WTC11 (cell line): Measurements from ENCODE around the gene SYCE3. TPM values are rescaled to one million over a fixed set of nuclear protein-coding genes. Genes with fewer than 3 reads are reported as not detected.

Experiments
- ATAC-seq: fragments of 200-7000 bp; cut with Tn5 transposase; 2 replicates; pipeline ENCODE4 v1.10.0; 2021; ENCODE audit warnings: mild to moderate bottlenecking, moderate library complexity
- CTCF ChIA-PET: fragments of 300-600 bp; sonication (Branson Sonifier 250); formaldehyde crosslinking; loops from one replicate; lab custom pipeline; 2021; ENCODE audit warnings: antibody characterized with exemption; lab: Charles Lee
- POLR2A ChIA-PET: fragments of 350-600 bp; sonication (Branson Sonifier 250); formaldehyde crosslinking; loops from one replicate; lab custom pipeline; 2021; ENCODE audit warnings: antibody characterized with exemption; lab: Charles Lee
- DNase-seq: peaks from one replicate; pipeline ENCODE4 v3.0.0; 2021; ENCODE audit warnings: low spot score
- H3K27ac Mint-ChIP-seq: 2 replicates; pipeline ENCODE4 v1.8.0; 2021; ENCODE audit warnings: mixed read lengths
- H3K27me3 Mint-ChIP-seq: 2 replicates; pipeline ENCODE4 v1.8.0; 2021; ENCODE audit warnings: low read depth, mild to moderate bottlenecking, moderate library complexity, mixed read lengths
- H3K36me3 Mint-ChIP-seq: 2 replicates; pipeline ENCODE4 v1.8.0; 2021; ENCODE audit warnings: mixed read lengths
- H3K4me1 Mint-ChIP-seq: 2 replicates; pipeline ENCODE4 v1.8.0; 2022; ENCODE audit warnings: mixed read lengths
- H3K4me3 Mint-ChIP-seq: 2 replicates; pipeline ENCODE4 v1.8.0; 2021; ENCODE audit warnings: mild to moderate bottlenecking, moderate library complexity, mixed read lengths
- H3K9me3 Mint-ChIP-seq: 2 replicates; pipeline ENCODE4 v1.8.0; 2021; ENCODE audit warnings: mixed read lengths
- ATF1 ChIP-seq: sonication (generic); formaldehyde crosslinking; IDR thresholded peaks from 2 replicates; pipeline ENCODE4 v1.8.1; 2023; ENCODE audit warnings: mild to moderate bottlenecking, moderate library complexity, missing genetic modification reagents
- FOXK1 ChIP-seq: sonication (generic); formaldehyde crosslinking; IDR thresholded peaks from 2 replicates; pipeline ENCODE4 v1.8.0; 2022; ENCODE audit warnings: mild to moderate bottlenecking, moderate library complexity, missing genetic modification reagents
- JAZF1 ChIP-seq: fragments of 250-450 bp; sonication (Bioruptor Pico); IDR thresholded peaks from 2 replicates; pipeline ENCODE4 v1.9.0; 2021; ENCODE audit warnings: moderate library complexity, mild to moderate bottlenecking, inconsistent platforms
- KAT7 ChIP-seq: sonication (generic); formaldehyde crosslinking; IDR thresholded peaks from 2 replicates; pipeline ENCODE4 v1.8.1; 2023; ENCODE audit warnings: missing genetic modification reagents, mild to moderate bottlenecking, borderline replicate concordance
- NR3C1 ChIP-seq: sonication (generic); formaldehyde crosslinking; conservative IDR thresholded peaks from 2 replicates; pipeline ENCODE4 v1.8.1; 2023; ENCODE audit warnings: low read depth, mild to moderate bottlenecking, missing genetic modification reagents
- PRDM15 ChIP-seq: sonication (generic); formaldehyde crosslinking; IDR thresholded peaks from 2 replicates; pipeline ENCODE4 v1.8.0; 2022; ENCODE audit warnings: missing genetic modification reagents
- PREB ChIP-seq: sonication (generic); formaldehyde crosslinking; IDR thresholded peaks from 2 replicates; pipeline ENCODE4 v1.8.1; 2022; ENCODE audit warnings: mild to moderate bottlenecking, missing genetic modification reagents, moderate library complexity, borderline replicate concordance
- SMAD4 ChIP-seq: sonication (generic); formaldehyde crosslinking; IDR thresholded peaks from 2 replicates; pipeline ENCODE4 v1.8.0; 2022; ENCODE audit warnings: mild to moderate bottlenecking, missing genetic modification reagents
- ZNF232 ChIP-seq: sonication (generic); formaldehyde crosslinking; IDR thresholded peaks from 2 replicates; pipeline ENCODE4 v1.8.0; 2022; ENCODE audit warnings: mild to moderate bottlenecking, missing genetic modification reagents
- ZNF396 ChIP-seq: fragments of 250-450 bp; sonication (Bioruptor Pico); IDR thresholded peaks from 2 replicates; pipeline ENCODE4 v1.8.0; 2021; ENCODE audit warnings: mild to moderate bottlenecking, moderate library complexity, borderline replicate concordance
- ZNF532 ChIP-seq: fragments of 250-450 bp; sonication (Bioruptor Pico); IDR thresholded peaks from 2 replicates; pipeline ENCODE4 v1.9.0; 2021; ENCODE audit warnings: mild to moderate bottlenecking, borderline replicate concordance
- ZNF671 ChIP-seq: fragments of 250-450 bp; sonication (Bioruptor Pico); IDR thresholded peaks from 2 replicates; pipeline ENCODE4 v1.8.0; 2021; ENCODE audit warnings: mild to moderate bottlenecking
- total RNA-seq: library from RNA; stranded (reverse); gene quantifications from 3 replicates; pipeline ENCODE4 v1.2.3, GENCODE V29; 2021
- TF ChIP-seq, protein P1 (sequence below): sonication (generic); formaldehyde crosslinking; IDR thresholded peaks from 2 replicates; pipeline ENCODE4 v1.8.1; 2023; ENCODE audit warnings: mild to moderate bottlenecking, moderate library complexity, missing genetic modification reagents

The SYCE3 gene
- total RNA-seq, 1 experiment from 2014 or later, result 0.46 TPM

GRCh38 chr22:50504369-50505211 is 58.1 kb downstream of the SYCE3 start (continued):
- no peak for TF ChIP-seq NR3C1 (CRISPR knock-in tag)
- TF ChIP-seq KAT7, result no peak

DNA sequence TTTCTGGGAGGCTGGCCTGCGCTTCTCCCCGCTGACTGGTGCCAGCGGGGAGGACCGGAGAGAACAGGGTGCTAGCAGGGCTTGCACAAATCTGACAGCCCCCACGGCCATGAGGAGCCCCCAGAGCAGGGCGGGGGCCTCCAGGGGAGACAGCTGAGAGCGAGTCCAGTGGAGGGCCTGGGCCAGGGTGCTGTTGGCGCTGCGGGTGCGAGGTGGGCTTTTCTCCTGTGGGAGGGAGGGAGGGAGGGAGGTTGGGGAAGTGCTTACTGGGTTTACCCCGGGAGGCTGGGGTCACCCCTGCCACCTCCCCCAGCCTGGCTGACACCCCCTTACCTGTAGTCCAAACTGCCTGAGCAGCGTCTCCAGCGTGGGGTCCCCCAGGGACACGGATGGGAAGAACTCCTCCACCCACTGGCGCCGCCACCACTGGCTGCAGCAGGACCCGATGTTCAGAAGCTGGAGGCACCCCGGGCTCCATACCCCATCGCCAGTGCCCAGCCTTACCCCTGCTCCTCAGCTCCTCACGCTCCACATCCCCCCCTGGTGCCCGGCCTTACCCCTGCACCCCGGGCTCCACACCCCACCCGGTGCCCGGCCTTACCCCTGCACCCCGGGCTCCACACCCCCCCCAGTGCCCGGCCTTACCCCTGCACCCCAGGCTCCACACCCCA is 59.1 kb downstream of the SYCE3 start:
- CTCF ChIA-PET, result interaction anchor here (0.6 to 1.2 kb wide), 11 partner anchors 13 to 236 kb away, joined by 3 to 9 read pairs (median 3); partner anchors contain the start of gene SCO2
- no peaks in the 10 kb centered on the region for H3K36me3 Mint-ChIP-seq
- POLR2A ChIA-PET, result interaction anchor here (0.5 kb wide), 1 partner anchor 22 kb away, joined by 3 read pairs; no protein-coding TSS in a partner anchor
- ATAC-seq (no peak), DNase-seq (no peak)
- TF ChIP-seq ZNF671 (CRISPR knock-in tag) (no peak), FOXK1 (no peak), JAZF1 (CRISPR knock-in tag) (no peak), ZNF396 (CRISPR knock-in tag) (no peak), ATF1 (CRISPR knock-in tag) (no peak), NR3C1 (CRISPR knock-in tag) (no peak), SMAD4 (CRISPR knock-in tag) (no peak), ZNF232 (CRISPR knock-in tag) (no peak), PREB (CRISPR knock-in tag) (no peak)
- TF ChIP-seq, protein P1, sequence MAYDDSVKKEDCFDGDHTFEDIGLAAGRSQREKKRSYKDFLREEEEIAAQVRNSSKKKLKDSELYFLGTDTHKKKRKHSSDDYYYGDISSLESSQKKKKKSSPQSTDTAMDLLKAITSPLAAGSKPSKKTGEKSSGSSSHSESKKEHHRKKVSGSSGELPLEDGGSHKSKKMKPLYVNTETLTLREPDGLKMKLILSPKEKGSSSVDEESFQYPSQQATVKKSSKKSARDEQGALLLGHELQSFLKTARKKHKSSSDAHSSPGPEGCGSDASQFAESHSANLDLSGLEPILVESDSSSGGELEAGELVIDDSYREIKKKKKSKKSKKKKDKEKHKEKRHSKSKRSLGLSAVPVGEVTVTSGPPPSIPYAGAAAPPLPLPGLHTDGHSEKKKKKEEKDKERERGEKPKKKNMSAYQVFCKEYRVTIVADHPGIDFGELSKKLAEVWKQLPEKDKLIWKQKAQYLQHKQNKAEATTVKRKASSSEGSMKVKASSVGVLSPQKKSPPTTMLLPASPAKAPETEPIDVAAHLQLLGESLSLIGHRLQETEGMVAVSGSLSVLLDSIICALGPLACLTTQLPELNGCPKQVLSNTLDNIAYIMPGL, result no peak
- no peak overlapping the region for H3K4me3 Mint-ChIP-seq
- peaks cover 2% of the 10 kb centered on the region for H3K4me1 Mint-ChIP-seq
- no peaks in the 10 kb centered on the region for H3K9me3 Mint-ChIP-seq
- H3K27ac Mint-ChIP-seq, result no peak overlapping the region
- no peaks in the 10 kb centered on the region for H3K27me3 Mint-ChIP-seq

DNA sequence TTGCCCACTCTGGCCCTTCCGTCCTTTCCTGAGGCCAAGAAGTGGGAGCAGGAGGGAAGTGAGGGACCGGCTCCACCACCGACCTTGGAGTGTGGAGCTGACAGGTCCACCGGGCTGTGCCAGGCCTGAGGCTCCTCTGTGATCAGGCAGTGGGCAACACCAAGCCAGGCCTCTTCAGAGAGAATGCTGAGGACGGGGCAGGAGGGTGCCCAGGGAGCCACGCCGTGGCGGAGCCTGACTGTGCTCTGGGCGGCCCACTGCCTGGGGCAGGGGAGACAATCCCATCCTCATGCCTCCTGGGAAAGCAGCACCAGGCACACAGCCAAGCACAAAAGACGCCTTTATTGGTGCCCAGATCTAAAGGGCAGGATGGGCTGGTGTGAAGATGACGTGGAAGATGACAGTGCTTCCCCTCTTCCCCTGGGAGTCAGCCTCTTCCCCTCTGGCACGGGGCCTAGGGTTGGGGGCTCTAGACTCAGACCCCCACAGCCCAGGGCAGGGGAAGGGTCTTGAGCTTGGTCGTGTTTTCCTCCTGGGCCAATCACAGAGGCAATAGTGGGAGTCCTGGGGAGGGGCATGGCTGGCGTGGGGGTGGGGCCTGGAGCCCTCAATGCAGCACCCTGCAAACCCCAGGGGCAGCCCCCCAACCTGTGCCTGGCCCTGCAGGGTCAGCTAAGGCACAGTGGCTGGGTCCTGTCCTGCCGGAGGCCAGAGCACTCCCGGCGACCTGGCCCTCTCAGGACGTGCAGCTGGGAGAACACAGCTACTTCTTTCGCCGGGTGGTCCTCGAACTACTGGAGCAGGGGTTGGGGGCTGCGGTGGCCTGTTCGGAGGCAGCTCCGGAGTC is 59.9 kb downstream of the SYCE3 start:
- H3K27ac Mint-ChIP-seq, result no peak overlapping the region
- POLR2A ChIA-PET, result no interaction called here
- CTCF ChIA-PET, result interaction anchor here (0.6 to 1.2 kb wide), 8 partner anchors 12 to 236 kb away, joined by 3 to 9 read pairs (median 3); partner anchors contain the start of gene SCO2
- H3K9me3 Mint-ChIP-seq, result no peaks in the 10 kb centered on the region
- H3K4me3 Mint-ChIP-seq, result no peak overlapping the region
- H3K27me3 Mint-ChIP-seq, result no peaks in the 10 kb centered on the region
- ATAC-seq, result no peak
- H3K36me3 Mint-ChIP-seq, result no peaks in the 10 kb centered on the region
- TF ChIP-seq ZNF532 (CRISPR knock-in tag), result no peak
- TF ChIP-seq, protein P1, result no peak
- no peak for TF ChIP-seq PRDM15 (CRISPR knock-in tag)
- no peak for DNase-seq
- H3K4me1 Mint-ChIP-seq, result peaks cover 6% of the 10 kb centered on the region
